ENCODE measurements around the gene LACTBL1. TPM values are rescaled to one million over a fixed set of nuclear protein-coding genes. Genes with fewer than 3 reads are reported as not detected.

LACTBL1 gene
- total and polyA plus RNA-seq, 2 of the 8 experiments (the other 6 are each of a cell fraction or from before 2014, with no cell fraction given) = not detected

DNA sequence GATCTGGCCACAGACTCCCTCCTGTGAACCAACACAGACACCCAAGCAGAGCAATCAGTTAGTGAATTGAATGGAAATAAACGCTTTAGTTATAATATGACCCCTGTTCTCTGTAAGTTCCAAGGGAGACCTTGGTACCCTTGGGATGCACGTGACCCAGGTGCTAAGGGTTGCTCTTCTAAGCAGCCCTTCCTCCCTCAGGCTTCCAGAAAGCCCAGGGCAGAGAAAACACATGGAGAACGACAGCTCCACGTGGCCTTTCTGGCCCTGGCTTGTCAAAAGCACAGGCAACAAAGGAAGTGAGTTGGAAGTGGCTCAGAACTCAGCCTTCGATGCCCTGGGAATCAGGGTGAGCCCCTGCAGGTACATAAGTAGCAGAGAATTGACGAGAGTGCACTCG, 57.4 kb downstream of the LACTBL1 start (continued):
- no peak for TF ChIP-seq CHD2 (IDR thresholded peaks at IDR 0.05; ENCODE audit: low read length)
- no peak for TF ChIP-seq KDM5A (IDR thresholded peaks at IDR 0.05; ENCODE audit: low read length)
- no peak for TF ChIP-seq SP4 (IDR thresholded peaks at IDR 0.05; ENCODE audit: low read length)

Measured in H1 (cell line).